ENCODE data around the gene RAB32. TPM values are rescaled to one million over a fixed set of nuclear protein-coding genes. Genes with fewer than 3 reads are reported as not detected.

The RAB32 gene
- total RNA-seq: 161 and 187 TPM in 2 replicates

GRCh38 chr6:146543211-146543939, at the start of gene RAB32:
TSS of gene RAB32 (plus strand) at chr6:146543833. CDS start at chr6:146543872, 39 bp downstream.

GRCh38 chr6:146598772-146599405, 55.3 kb downstream of the RAB32 start, which contains the start of gene ADGB:
TSS of gene ADGB (plus strand) at chr6:146598972. CDS start at chr6:146599041, 69 bp downstream.

Other genes starting within 250 kb of the RAB32 start
- gene ADGB, start 55.1 kb downstream of the RAB32 start, total RNA-seq: not detected in 2 replicates